ENCODE measurements around the gene ZNF564. TPM values are rescaled to one million over a fixed set of nuclear protein-coding genes. Genes with fewer than 3 reads are reported as not detected.

The ZNF564 gene
- total RNA-seq, 2 experiments from 2014 or later: 6.2 to 7.4 TPM

DNA sequence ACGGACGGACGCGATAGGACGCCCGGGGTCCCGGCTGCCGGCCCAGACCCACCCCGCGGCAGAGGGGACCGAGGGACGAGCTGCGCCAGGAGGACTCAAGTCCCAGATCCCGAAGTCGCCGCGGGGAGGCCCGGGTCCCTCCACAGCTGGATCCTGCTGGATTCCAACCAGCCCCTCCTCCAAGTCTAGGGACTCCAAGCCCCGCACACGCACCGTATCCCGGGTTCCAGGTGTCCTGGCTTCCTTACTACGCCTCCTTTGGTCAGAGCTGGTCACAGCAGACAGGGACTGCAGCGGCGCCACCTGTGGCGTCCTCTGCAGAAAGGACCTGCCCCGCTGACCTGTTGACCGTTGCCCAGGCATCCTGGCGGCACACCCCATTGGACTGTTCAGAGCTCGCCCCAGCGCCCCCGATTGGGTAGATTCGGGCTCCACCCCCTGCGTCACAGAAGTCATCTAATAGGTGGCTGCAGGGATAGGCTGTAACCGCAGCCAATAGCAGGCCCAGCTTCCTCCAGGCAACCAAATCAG lies 37.7 kb downstream of the ZNF564 start:
- no peaks in the 10 kb centered on the region for H3K4me1 Mint-ChIP-seq (ENCODE audit: low read depth)
- H3K36me3 Mint-ChIP-seq (ENCODE audit: low read depth): peaks cover 23% of the 10 kb centered on the region
- H3K4me3 Mint-ChIP-seq: no peak overlapping the region
- TF ChIP-seq, protein P1, sequence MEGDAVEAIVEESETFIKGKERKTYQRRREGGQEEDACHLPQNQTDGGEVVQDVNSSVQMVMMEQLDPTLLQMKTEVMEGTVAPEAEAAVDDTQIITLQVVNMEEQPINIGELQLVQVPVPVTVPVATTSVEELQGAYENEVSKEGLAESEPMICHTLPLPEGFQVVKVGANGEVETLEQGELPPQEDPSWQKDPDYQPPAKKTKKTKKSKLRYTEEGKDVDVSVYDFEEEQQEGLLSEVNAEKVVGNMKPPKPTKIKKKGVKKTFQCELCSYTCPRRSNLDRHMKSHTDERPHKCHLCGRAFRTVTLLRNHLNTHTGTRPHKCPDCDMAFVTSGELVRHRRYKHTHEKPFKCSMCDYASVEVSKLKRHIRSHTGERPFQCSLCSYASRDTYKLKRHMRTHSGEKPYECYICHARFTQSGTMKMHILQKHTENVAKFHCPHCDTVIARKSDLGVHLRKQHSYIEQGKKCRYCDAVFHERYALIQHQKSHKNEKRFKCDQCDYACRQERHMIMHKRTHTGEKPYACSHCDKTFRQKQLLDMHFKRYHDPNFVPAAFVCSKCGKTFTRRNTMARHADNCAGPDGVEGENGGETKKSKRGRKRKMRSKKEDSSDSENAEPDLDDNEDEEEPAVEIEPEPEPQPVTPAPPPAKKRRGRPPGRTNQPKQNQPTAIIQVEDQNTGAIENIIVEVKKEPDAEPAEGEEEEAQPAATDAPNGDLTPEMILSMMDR (IDR thresholded peaks at IDR 0.05): peak; percentile 16
- peaks cover 18% of the 10 kb centered on the region for H3K9me3 Mint-ChIP-seq
- intact Hi-C loops (cut with micrococcal nuclease): no loop called here
- ChIA-PET POLR2A (interaction anchor here (1.2 kb wide), 1 partner anchor 37 kb away, joined by 4 read pairs; no protein-coding TSS in a partner anchor), CTCF (interaction anchor here (1.3 kb wide), 1 partner anchor 28 kb away, joined by 3 read pairs; no protein-coding TSS in a partner anchor)
- H3K27ac Mint-ChIP-seq: no peak overlapping the region
- peaks cover 2% of the 10 kb centered on the region for H3K27me3 Mint-ChIP-seq
- ATAC-seq: no peak
- DNase-seq: no peak

DNA sequence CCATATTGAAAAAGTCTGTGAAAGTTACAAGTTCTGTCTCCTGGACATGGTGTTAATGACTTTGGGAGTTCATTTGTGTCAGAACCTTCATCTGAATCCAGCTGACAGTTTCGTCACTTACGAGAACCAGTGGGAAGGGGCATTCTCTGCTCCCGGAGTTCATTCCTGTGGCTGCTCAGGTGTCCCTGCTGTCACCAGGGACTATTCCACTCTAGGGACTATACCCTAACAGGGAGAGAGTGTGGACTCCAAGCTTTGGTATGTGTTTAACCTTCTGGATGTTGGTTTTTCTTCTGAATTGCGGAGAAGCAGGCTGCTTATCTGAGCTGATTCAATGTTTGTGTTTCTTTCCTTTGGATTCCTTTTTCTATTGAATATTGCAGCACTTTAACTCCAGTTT lies 54.2 kb downstream of the ZNF564 start:
- POLR2A ChIA-PET: interaction anchor here (1.4 kb wide), 1 partner anchor 164 kb away, joined by 4 read pairs; no protein-coding TSS in a partner anchor
- H3K27ac Mint-ChIP-seq: no peak overlapping the region
- DNase-seq: no peak
- intact Hi-C loops (cut with micrococcal nuclease): no loop called here
- TF ChIP-seq, protein P1 (IDR thresholded peaks at IDR 0.05): no peak
- peaks cover 2% of the 10 kb centered on the region for H3K36me3 Mint-ChIP-seq (ENCODE audit: low read depth)
- ATAC-seq: no peak
- CTCF ChIA-PET: interaction anchor here (0.8 to 2.1 kb wide), 3 partner anchors 9 to 438 kb away, joined by 3 to 5 read pairs (median 3); no protein-coding TSS in a partner anchor
- H3K4me1 Mint-ChIP-seq (ENCODE audit: low read depth): peaks cover 21% of the 10 kb centered on the region
- no peak overlapping the region for H3K4me3 Mint-ChIP-seq
- peaks cover 6% of the 10 kb centered on the region for H3K9me3 Mint-ChIP-seq
- H3K27me3 Mint-ChIP-seq: no peaks in the 10 kb centered on the region

DNA sequence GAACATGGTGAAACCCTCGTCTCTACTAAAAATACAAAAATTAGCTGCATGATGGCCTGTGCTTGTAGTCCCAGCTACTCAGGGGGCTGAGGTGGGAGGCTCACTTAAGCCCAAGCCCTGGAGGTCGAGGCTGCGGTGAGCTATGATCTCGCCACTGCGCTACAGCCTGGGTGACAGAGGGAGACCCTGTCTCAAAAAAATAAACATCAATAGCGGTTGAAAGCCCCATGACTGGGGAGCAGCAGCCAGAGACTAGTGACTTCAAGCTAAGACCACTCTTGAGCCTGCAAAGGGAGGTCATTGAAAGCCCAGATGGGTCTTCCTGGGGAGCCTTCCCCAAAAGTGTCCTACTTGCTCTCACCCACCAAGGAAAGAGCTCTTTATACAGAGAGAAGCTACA lies 54.8 kb downstream of the ZNF564 start:
- ChIA-PET POLR2A (interaction anchor here (0.6 to 1.5 kb wide), 11 partner anchors 8 to 164 kb away, joined by 3 to 6 read pairs (median 4); partner anchors contain the start of genes ZNF442 and ZNF709), CTCF (interaction anchor here (0.7 to 2.1 kb wide), 3 partner anchors 9 to 406 kb away, joined by 3 to 5 read pairs (median 4); no protein-coding TSS in a partner anchor)
- no peak for ATAC-seq
- Mint-ChIP-seq H3K4me1 (ENCODE audit: low read depth) (peaks cover 21% of the 10 kb centered on the region), H3K36me3 (ENCODE audit: low read depth) (peaks cover 2% of the 10 kb centered on the region), H3K27me3 (no peaks in the 10 kb centered on the region), H3K27ac (no peak overlapping the region), H3K9me3 (peaks cover 6% of the 10 kb centered on the region), H3K4me3 (peak overlapping the region; percentile 74)
- TF ChIP-seq, protein P1 (IDR thresholded peaks at IDR 0.05): no peak
- no peak for DNase-seq
- intact Hi-C loops (cut with micrococcal nuclease): no loop called here

DNA sequence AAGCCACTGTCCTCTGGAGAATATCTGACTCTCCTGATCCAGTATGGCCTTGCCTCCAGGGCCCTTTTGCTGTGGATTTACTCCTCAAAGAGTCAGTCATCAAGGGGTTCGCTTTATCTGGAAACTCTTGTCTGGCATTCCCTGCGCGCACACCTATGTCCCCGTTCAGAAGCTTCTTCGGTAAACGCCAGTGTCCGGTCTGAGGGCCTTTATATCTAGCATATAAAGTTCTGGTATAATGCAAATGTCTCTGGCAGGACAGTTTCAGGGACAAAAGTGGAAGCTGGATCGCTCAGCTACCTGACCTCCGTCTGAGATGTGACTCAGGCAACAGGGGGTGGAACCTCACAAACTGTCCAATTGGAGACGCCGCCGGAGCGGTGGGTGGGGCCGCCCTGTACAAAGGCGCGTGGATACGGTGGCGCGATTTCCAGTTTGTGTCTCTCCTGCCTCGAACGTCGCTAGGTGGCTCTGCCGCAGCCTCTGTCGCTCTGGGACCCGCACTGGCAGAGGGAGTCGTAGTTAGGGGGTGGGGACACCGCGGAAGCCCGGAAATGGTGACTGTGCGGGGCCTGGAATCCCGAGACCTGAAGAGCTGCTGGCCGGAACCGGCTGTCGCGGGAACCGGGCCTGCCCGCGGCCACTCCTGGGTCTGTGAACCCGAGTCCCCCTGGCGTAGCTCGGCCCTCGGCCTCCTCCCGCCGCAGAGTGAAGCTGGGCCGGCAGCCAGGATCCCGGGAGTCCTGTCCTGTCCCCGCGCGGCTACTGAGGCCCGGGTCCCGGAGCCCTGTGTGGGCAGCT lies 56.1 kb downstream of the ZNF564 start:
- CTCF ChIA-PET: interaction anchor here (0.5 to 2.1 kb wide), 16 partner anchors 10 to 698 kb away, joined by 3 to 6 read pairs (median 3); partner anchors contain the start of gene ZNF709
- POLR2A ChIA-PET: interaction anchor here (0.5 to 1.5 kb wide), 18 partner anchors 8 to 442 kb away, joined by 3 to 7 read pairs (median 3); partner anchors contain the start of genes ZNF442, ZNF563 and ZNF709
- ATAC-seq (peak; percentile 100), DNase-seq (peak; percentile 98)
- Mint-ChIP-seq H3K9me3 (peaks cover 6% of the 10 kb centered on the region), H3K36me3 (ENCODE audit: low read depth) (peaks cover 2% of the 10 kb centered on the region), H3K4me3 (peak overlapping the region; percentile 74), H3K4me1 (ENCODE audit: low read depth) (peaks cover 21% of the 10 kb centered on the region), H3K27ac (peak overlapping the region; percentile 86), H3K27me3 (no peaks in the 10 kb centered on the region)
- intact Hi-C loops (cut with micrococcal nuclease): no loop called here
- TF ChIP-seq, protein P1 (IDR thresholded peaks at IDR 0.05): peak; percentile 12
